Measurements from ENCODE around the gene COL25A1.

DNA sequence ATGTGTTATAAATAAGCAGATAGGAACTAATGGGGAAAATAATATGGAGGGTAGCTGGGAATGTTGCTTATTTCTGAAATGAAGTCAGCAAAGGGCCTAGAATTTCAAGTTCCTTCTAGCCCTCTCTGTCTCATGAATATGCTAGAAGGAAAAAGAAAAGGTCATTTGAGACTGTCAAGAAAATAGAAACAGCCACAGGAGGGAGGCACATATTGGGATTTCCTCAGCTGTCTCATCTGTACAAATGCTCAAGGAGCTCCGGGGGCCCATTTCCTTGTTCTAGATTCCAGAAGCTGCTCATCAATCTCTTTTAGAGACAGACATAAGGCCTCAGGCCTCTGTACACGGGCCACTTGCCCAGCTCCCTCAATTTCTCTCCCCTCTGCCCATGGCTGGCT, 412.0 kb downstream of the COL25A1 start:
- TF ChIP-seq, protein P1, sequence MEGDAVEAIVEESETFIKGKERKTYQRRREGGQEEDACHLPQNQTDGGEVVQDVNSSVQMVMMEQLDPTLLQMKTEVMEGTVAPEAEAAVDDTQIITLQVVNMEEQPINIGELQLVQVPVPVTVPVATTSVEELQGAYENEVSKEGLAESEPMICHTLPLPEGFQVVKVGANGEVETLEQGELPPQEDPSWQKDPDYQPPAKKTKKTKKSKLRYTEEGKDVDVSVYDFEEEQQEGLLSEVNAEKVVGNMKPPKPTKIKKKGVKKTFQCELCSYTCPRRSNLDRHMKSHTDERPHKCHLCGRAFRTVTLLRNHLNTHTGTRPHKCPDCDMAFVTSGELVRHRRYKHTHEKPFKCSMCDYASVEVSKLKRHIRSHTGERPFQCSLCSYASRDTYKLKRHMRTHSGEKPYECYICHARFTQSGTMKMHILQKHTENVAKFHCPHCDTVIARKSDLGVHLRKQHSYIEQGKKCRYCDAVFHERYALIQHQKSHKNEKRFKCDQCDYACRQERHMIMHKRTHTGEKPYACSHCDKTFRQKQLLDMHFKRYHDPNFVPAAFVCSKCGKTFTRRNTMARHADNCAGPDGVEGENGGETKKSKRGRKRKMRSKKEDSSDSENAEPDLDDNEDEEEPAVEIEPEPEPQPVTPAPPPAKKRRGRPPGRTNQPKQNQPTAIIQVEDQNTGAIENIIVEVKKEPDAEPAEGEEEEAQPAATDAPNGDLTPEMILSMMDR (IDR thresholded peaks at IDR 0.05), result no peak
- TF ChIP-seq POLR2AphosphoS5 (IDR thresholded peaks at IDR 0.05; ENCODE audit: low read depth, low read length) (no peak), TCF7L2 (IDR thresholded peaks at IDR 0.05; ENCODE audit: low read depth, low read length) (no peak)
- TF ChIP-seq, protein P2, sequence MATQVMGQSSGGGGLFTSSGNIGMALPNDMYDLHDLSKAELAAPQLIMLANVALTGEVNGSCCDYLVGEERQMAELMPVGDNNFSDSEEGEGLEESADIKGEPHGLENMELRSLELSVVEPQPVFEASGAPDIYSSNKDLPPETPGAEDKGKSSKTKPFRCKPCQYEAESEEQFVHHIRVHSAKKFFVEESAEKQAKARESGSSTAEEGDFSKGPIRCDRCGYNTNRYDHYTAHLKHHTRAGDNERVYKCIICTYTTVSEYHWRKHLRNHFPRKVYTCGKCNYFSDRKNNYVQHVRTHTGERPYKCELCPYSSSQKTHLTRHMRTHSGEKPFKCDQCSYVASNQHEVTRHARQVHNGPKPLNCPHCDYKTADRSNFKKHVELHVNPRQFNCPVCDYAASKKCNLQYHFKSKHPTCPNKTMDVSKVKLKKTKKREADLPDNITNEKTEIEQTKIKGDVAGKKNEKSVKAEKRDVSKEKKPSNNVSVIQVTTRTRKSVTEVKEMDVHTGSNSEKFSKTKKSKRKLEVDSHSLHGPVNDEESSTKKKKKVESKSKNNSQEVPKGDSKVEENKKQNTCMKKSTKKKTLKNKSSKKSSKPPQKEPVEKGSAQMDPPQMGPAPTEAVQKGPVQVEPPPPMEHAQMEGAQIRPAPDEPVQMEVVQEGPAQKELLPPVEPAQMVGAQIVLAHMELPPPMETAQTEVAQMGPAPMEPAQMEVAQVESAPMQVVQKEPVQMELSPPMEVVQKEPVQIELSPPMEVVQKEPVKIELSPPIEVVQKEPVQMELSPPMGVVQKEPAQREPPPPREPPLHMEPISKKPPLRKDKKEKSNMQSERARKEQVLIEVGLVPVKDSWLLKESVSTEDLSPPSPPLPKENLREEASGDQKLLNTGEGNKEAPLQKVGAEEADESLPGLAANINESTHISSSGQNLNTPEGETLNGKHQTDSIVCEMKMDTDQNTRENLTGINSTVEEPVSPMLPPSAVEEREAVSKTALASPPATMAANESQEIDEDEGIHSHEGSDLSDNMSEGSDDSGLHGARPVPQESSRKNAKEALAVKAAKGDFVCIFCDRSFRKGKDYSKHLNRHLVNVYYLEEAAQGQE (IDR thresholded peaks at IDR 0.05; ENCODE audit: insufficient read depth in 1 of 2, low read depth in 2 of 2, low read length in 1 of 2), result no peak

Measured in Panc1 (cell line).